Duodenal mucosa (tissue), 2 donors: Measurements from ENCODE around the gene ZNF22.
A peak's percentile ranks its signal among the peaks of the same experiment; 100 is the strongest.

Experiments used
- H3K27ac ChIP-seq: one replicate; pipeline ENCODE4 v1.7.0; 2013; ENCODE audit warnings: low read depth, low read length
- H3K27me3 ChIP-seq, 2 donors: one replicate each; pipeline ENCODE4 v1.7.0; 2013; ENCODE audit warnings: low read length in 2 of 2, control low read depth in 1 of 2; ENCODE audit not compliant: insufficient read depth in 2 of 2, control insufficient read depth in 1 of 2
- H3K36me3 ChIP-seq, 2 donors: one replicate each; pipeline ENCODE4 v1.7.0; 2013; ENCODE audit warnings: low read length in 2 of 2, control low read depth in 1 of 2; ENCODE audit not compliant: insufficient read depth in 2 of 2, control insufficient read depth in 1 of 2
- H3K4me1 ChIP-seq, 2 donors: one replicate each; pipeline ENCODE4 v1.7.0; 2013; ENCODE audit warnings: low read length in 2 of 2, control low read depth in 1 of 2; ENCODE audit not compliant: insufficient read depth in 2 of 2, control insufficient read depth in 1 of 2
- H3K4me3 ChIP-seq, 2 donors: one replicate each; pipeline ENCODE4 v1.7.0; 2013; ENCODE audit warnings: low read length in 2 of 2, low read depth in 1 of 2
- H3K9ac ChIP-seq, 2 donors: one replicate each; pipeline ENCODE4 v1.7.0; 2013; ENCODE audit warnings: low read length in 2 of 2, low read depth in 1 of 2
- H3K9me3 ChIP-seq, 2 donors: one replicate each; pipeline ENCODE4 v1.7.0; 2013; ENCODE audit warnings: low read length in 2 of 2, control low read depth in 1 of 2; ENCODE audit not compliant: control insufficient read depth in 1 of 2

ZNF22 gene

DNA sequence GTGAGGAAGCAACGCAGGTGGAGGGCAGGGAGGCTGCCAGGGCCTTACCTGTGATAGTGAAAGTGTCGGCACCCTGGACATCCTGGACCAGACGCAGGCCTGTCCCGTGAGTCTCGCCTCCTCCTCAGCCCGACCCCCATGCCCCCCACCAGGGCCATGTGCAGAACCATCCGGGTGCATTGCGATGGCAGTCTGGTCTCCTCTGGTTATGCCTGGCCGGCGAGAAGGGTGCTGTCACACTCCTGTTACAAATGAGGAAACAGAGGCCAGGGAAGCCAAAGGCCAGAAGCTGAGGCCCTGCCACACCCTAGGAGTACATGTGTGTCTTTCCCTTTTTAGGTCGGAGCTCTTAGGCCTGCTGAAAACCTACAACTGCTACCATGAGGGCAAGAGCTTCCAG is 29.3 kb upstream of the ZNF22 start:
- Histone ChIP-seq H3K27me3 (no peaks in the 10 kb centered on the region), H3K4me3 (no peak overlapping the region), H3K9me3 (no peaks in the 10 kb centered on the region), H3K9ac (no peak overlapping the region), H3K4me1 (peaks cover 47 to 48% of the 10 kb centered on the region in 2 donors), H3K36me3 (peaks cover 0 to 25% of the 10 kb centered on the region in 2 donors), H3K27ac (no peak overlapping the region)

DNA sequence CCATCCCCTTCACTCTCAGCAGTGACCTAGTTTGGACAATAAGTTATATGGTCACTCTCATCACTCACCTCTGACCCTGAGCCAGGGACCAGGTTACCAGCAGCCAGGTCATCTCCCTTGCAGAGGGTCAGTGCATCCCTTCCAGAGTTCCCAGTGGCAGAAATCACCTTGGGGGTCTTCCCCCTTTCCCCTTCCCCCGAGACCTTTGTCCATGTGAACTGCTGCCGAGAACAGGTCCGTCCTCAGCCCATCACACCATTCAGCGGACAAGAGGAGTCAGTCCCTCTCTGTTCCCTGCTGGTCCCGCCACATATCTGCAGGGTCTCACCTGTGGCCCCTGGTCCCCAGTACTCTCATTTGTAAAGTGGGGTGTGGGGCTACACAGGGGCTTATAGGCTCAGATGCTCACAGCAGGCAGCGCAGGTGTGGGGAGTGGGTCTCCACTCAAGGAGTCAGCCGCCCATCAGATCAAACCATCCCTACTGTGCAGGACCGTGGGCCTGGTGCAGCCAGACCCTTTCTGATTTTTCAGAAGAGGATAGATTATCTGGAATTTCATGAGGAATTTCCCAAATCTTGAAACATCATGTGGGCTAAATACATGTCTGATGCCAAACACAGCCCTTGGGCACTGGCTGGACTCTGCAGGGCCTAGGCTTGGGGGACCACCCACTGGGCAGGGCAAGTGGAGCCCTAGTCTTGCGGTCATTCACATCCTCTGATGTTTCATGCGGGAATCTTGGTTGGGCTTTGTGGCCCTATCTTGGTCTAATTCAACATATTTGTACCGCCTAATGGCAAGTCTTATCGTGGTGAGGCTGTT is 28.6 kb upstream of the ZNF22 start:
- H3K36me3 ChIP-seq, result peaks cover 0 to 29% of the 10 kb centered on the region in 2 donors

DNA sequence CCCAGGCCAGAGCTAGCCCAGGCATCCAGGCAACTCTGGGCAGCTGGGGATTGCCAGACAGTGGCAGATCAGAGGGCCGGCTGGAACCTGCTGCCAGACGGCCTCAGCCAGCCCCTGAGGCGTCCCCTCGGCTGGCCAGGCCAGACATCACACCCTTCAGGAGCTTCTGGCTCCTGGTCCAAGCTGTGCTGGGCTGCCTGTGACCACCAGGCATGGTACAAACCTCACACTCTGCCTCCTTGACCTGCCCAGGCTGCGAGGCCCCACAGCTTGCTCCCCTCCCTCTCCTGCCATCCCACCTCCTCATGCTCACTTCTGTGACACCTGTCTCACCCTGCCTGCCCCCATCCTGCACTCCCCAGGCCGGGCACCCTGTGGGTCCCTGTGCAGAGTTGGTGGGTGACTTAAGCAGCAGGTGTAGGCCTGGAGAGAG is 27.8 kb upstream of the ZNF22 start:
- Histone ChIP-seq H3K27ac (no peak overlapping the region), H3K4me3 (no peak overlapping the region), H3K4me1 (peaks cover 50 to 51% of the 10 kb centered on the region in 2 donors), H3K36me3 (peaks cover 0 to 29% of the 10 kb centered on the region in 2 donors), H3K27me3 (no peaks in the 10 kb centered on the region), H3K9ac (peak overlapping the region in 1 of 2 donors; percentile 28), H3K9me3 (no peaks in the 10 kb centered on the region)

More for the DNA sequence above, 28.6 kb upstream of the ZNF22 start:
- Histone ChIP-seq H3K9me3 (no peaks in the 10 kb centered on the region), H3K4me3 (no peak overlapping the region), H3K27me3 (no peaks in the 10 kb centered on the region), H3K9ac (no peak overlapping the region), H3K27ac (no peak overlapping the region), H3K4me1 (peaks cover 49 to 50% of the 10 kb centered on the region in 2 donors)

DNA sequence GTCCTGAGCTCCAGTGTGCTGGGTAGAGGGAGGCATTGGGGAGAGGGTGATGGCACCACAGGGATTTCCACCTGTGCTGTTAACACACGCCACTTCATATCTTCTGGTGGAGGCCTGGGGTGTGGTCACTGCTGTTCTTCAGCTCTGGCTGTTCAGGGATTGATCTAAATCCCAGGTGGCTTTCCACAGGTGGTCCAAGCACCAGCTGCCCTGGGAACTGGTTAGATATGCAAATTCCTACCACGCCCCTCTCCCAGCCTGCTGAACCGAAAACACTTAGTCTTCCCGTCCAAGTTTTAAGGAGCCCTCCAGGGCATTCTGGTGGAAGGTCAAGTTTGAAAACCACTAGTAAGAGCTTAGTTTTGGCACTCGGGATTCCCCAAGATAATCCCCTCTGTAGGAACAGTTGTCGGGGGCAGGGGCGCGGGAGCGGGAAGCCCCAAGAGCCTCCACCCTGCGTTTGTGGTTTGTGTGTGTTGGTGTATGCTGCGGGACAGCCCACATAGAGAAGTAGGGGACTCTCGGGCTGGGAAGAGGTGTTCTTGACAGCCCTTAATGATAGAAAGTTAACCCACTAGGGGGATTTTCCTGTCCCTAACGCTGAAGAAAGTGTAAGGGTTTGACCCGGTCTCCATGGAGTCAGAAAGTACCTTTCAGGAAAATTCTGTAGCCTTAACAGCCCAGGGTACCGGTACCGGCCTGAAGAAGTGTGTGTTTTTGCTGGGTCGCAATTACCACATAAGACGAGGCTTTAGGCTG is 27.2 kb upstream of the ZNF22 start:
- no peaks in the 10 kb centered on the region for H3K9me3 ChIP-seq
- H3K9ac ChIP-seq, result peak overlapping the region; percentile 10 to 52
- H3K27me3 ChIP-seq, result no peaks in the 10 kb centered on the region
- peaks cover 0 to 29% of the 10 kb centered on the region in 2 donors for H3K36me3 ChIP-seq
- H3K4me3 ChIP-seq, result peak overlapping the region in 1 of 2 donors; percentile 66
- no peak overlapping the region for H3K27ac ChIP-seq
- H3K4me1 ChIP-seq, result peaks cover 51% of the 10 kb centered on the region in 2 donors

DNA sequence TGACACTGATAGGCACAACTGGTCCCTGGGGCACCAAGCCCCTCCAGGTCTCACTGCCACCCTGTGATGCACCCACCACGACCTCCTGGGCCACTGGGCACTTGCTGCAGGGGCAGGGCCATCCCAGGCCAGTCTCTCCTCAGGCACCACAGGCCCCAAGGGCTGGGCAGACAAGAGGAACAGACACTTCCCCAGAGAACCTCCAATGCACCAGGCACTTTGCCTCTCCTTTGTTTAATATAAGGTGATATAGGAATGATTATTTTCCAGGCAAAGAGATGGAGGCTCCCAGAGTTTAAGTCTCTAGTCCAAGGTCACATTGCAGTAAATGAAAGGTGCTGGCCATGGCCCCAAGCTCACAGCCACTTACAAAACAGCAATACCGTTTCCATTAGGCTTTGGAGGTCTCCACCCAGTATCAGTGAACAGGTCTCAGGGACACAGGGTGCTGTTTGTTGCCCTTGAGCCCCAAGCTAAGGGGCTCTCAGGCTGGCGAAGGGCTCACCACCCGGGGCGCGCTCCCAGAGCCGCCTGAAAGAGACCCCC is 26.6 kb upstream of the ZNF22 start:
- peak overlapping the region; percentile 52 to 67 for H3K9ac ChIP-seq
- H3K36me3 ChIP-seq, result peaks cover 0 to 29% of the 10 kb centered on the region in 2 donors
- peaks cover 52 to 53% of the 10 kb centered on the region in 2 donors for H3K4me1 ChIP-seq

DNA sequence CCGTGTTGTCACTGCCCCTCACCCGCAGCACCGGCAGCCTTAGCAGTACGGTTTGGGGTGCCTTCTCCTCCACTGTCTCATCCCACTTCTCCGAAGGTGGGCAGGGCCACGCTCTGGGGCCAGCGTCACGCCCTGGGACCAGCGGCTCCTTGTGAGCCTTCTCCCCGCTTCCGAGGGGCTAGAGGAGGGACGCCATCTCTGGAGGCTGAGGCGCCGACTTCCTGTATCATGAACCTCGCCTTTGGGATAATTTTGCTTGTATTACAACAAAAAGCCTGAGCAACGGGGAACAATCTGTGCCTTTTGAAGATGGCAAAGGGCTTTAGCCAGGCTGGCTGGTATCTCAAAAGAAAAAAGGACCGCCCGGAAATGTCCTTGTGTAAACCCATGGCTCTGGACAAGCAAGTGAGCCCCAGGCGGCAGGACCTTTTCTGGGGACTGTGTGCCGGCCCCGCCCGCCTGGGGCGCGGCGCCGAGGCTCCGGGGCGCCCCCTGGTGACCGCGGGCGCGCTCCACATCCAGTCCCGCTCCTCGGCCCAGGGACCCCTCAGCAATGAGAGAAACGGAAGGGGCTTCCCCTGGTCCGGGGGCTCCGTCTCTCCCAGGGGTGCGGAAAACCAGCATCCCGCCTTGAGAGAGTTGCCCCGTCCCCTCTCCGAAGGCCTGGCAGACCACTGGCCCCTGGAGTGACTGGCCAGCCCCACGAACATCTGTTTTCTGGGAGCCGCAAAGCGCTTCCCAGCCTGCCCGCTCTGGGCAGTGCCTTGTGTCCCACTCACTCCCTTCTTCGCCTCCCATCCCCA is 25.9 kb upstream of the ZNF22 start:
- H3K36me3 ChIP-seq, result peaks cover 0 to 29% of the 10 kb centered on the region in 2 donors
- H3K9me3 ChIP-seq, result no peaks in the 10 kb centered on the region
- H3K27me3 ChIP-seq, result no peaks in the 10 kb centered on the region
- peaks cover 55 to 59% of the 10 kb centered on the region in 2 donors for H3K4me1 ChIP-seq
- peak overlapping the region; percentile 53 for H3K27ac ChIP-seq
- H3K9ac ChIP-seq, result peak overlapping the region; percentile 52 to 67
- H3K4me3 ChIP-seq, result peak overlapping the region; percentile 66 to 77

More for the DNA sequence above, 26.6 kb upstream of the ZNF22 start:
- peak overlapping the region; percentile 66 to 77 for H3K4me3 ChIP-seq
- H3K27ac ChIP-seq, result peak overlapping the region; percentile 53
- H3K9me3 ChIP-seq, result no peaks in the 10 kb centered on the region
- no peaks in the 10 kb centered on the region for H3K27me3 ChIP-seq

DNA sequence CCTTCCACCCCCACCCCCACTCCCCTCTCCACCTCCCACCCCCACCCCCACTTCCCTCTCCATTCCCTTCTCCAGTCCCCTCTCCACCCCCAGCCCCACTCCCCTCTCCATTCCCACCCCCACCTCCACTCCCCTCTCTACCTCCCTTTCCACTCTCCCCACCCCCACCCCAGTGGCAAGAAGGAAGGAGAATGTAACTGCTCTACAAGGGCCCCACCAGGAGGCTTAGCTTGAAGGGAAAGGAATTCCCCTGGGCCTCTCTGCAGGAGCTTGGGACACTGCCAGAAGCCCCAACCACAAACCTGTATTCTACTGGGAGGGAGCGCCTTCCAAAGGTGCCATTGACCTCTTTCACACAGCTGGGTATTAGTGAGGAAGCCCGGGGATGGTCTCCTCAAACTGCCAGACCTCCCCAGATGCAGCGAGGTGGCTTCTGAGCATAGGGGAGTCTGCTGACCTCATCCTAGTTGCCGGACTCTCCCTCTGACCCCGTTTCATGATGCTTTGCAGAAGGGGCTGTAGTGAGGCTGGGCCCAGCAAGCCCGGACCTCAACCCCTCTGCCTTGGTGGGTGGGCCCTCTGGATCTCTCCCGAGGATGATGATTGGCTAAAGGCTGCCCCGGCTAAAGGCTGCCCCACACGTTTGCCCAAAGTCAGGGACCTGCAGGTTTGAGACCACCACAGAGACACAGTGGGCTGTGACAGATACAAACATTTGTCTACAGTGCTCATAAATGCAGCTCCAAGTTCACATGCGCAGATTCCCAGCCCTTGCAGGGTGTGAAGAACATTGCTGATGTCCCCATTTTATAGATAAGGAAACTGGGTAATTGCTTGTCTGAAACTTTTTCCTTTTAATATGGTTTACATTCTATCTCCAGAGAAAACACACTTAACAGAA is 25.0 kb upstream of the ZNF22 start:
- Histone ChIP-seq H3K4me3 (no peak overlapping the region), H3K4me1 (peaks cover 62 to 65% of the 10 kb centered on the region in 2 donors), H3K36me3 (peaks cover 0 to 25% of the 10 kb centered on the region in 2 donors), H3K27ac (peak overlapping the region; percentile 13), H3K27me3 (no peaks in the 10 kb centered on the region), H3K9me3 (no peaks in the 10 kb centered on the region), H3K9ac (no peak overlapping the region)

DNA sequence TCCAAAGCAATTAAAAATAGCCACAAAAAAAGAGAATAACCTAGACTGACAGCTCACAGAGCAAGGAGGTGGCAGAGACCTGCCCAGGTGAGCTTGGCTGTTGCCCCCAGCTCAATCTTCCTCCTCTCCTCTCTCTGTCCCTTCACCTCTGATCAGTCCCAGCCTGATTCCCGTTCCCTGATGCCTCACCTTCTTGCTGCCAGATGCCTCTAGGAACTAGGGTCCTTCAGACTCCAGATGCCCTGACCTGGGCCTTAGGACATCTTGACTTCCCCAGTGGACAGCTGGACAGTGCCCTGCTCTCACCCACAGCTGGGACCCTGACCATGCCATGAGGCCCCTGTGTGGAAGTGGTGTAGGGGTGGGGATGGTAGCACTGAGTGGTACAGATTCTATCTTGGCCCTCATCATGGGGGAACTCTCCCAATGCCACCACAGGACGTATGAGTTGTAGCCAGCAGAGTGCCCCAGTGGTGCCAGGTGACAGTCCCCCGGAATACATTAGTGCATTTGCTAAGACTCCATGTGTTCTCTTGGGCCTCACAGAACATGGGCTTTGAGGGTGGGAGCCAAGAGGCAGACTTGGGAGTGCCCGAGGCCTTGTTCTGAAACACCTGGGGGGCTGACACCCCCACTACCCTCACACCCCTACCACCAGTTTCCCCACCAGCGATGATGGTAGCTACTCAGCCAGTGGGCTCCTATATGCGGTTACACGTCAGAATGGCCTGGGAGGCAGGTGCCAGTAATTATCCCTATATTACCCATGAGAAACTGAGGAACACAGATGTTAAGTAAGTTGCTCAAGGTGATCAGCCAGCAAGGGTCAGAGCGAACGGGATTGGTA is 24.1 kb upstream of the ZNF22 start:
- Histone ChIP-seq H3K27me3 (no peaks in the 10 kb centered on the region), H3K4me3 (peak overlapping the region; percentile 4 to 51), H3K36me3 (peaks cover 0 to 16% of the 10 kb centered on the region in 2 donors), H3K9ac (peak overlapping the region; percentile 6 to 15), H3K27ac (no peak overlapping the region), H3K9me3 (no peaks in the 10 kb centered on the region), H3K4me1 (peaks cover 68 to 73% of the 10 kb centered on the region in 2 donors)
